ENCODE measurements around the gene SPEN.

Gene SPEN

GRCh38 chr1:15959827-15960446 lies 112.4 kb downstream of the SPEN start:
- H3K27me3 ChIP-seq (ENCODE audit: insufficient read depth, low read depth): no peaks in the 10 kb centered on the region
- no peaks in the 10 kb centered on the region; the same call in 1 of the 2 replicates for H4K20me1 ChIP-seq (ENCODE audit: insufficient read depth)
- peaks cover 17% of the 10 kb centered on the region for H3K4me1 ChIP-seq (ENCODE audit: low read depth, poor library complexity, severe bottlenecking)
- no peak for TF ChIP-seq CTCF (conservative IDR thresholded peaks at IDR 0.05; ENCODE audit: low read depth, low read length)
- no peak overlapping the region for H3K4me3 ChIP-seq (IDR thresholded peaks at IDR 0.05; ENCODE audit: insufficient read depth, low read depth, low read length)
- H3K36me3 ChIP-seq (ENCODE audit: insufficient read depth): no peaks in the 10 kb centered on the region
- no peak overlapping the region for H2AFZ ChIP-seq (ENCODE audit: low read depth)
- peaks cover 4% of the 10 kb centered on the region; the same call in 1 of the 2 replicates for H3K79me2 ChIP-seq (ENCODE audit: insufficient read depth, low read depth)
- H3K27ac ChIP-seq: no peak overlapping the region
- no peak overlapping the region for H3K4me2 ChIP-seq
- H3K9ac ChIP-seq: no peak overlapping the region

GRCh38 chr1:15960808-15961207 lies 113.3 kb downstream of the SPEN start:
- H3K9ac ChIP-seq: no peak overlapping the region
- H3K36me3 ChIP-seq (ENCODE audit: insufficient read depth): no peaks in the 10 kb centered on the region
- no peaks in the 10 kb centered on the region for H4K20me1 ChIP-seq (ENCODE audit: insufficient read depth)
- H2AFZ ChIP-seq (ENCODE audit: low read depth): no peak overlapping the region
- H3K4me3 ChIP-seq (IDR thresholded peaks at IDR 0.05; ENCODE audit: insufficient read depth, low read depth, low read length): no peak overlapping the region
- peaks cover 25% of the 10 kb centered on the region for H3K4me1 ChIP-seq (ENCODE audit: low read depth, poor library complexity, severe bottlenecking)
- peaks cover 4% of the 10 kb centered on the region; the same call in 1 of the 2 replicates for H3K79me2 ChIP-seq (ENCODE audit: insufficient read depth, low read depth)
- H3K27ac ChIP-seq: no peak overlapping the region
- no peak overlapping the region for H3K4me2 ChIP-seq
- no peak for TF ChIP-seq CTCF (conservative IDR thresholded peaks at IDR 0.05; ENCODE audit: low read depth, low read length)
- H3K27me3 ChIP-seq (ENCODE audit: insufficient read depth, low read depth): no peaks in the 10 kb centered on the region

- Histone ChIP-seq H3K36me3 (ENCODE audit: insufficient read depth) (no peaks in the 10 kb centered on the region), H3K4me2 (no peak overlapping the region)
- no peak for TF ChIP-seq CTCF (conservative IDR thresholded peaks at IDR 0.05; ENCODE audit: low read depth, low read length)
These were observed 114.0 kb downstream of the SPEN start for GRCh38 chr1:15961492-15961891.

GRCh38 chr1:15962176-15962575 lies 114.7 kb downstream of the SPEN start:
- Histone ChIP-seq H2AFZ (ENCODE audit: low read depth) (no peak overlapping the region), H3K79me2 (ENCODE audit: insufficient read depth, low read depth) (peaks cover 3% of the 10 kb centered on the region; the same call in 1 of the 2 replicates), H4K20me1 (ENCODE audit: insufficient read depth) (no peaks in the 10 kb centered on the region), H3K27me3 (ENCODE audit: insufficient read depth, low read depth) (no peaks in the 10 kb centered on the region), H3K4me1 (ENCODE audit: low read depth, poor library complexity, severe bottlenecking) (peaks cover 38% of the 10 kb centered on the region), H3K4me3 (IDR thresholded peaks at IDR 0.05; ENCODE audit: insufficient read depth, low read depth, low read length) (no peak overlapping the region), H3K9ac (no peak overlapping the region), H3K27ac (no peak overlapping the region), H3K4me2 (no peak overlapping the region), H3K36me3 (ENCODE audit: insufficient read depth) (no peaks in the 10 kb centered on the region)
- no peak for TF ChIP-seq CTCF (conservative IDR thresholded peaks at IDR 0.05; ENCODE audit: low read depth, low read length)

More at GRCh38 chr1:15961492-15961891, 114.0 kb downstream of the SPEN start:
- Histone ChIP-seq H4K20me1 (ENCODE audit: insufficient read depth) (no peaks in the 10 kb centered on the region), H3K27ac (no peak overlapping the region), H3K9ac (no peak overlapping the region), H2AFZ (ENCODE audit: low read depth) (no peak overlapping the region), H3K79me2 (ENCODE audit: insufficient read depth, low read depth) (peaks cover 4% of the 10 kb centered on the region; the same call in 1 of the 2 replicates), H3K27me3 (ENCODE audit: insufficient read depth, low read depth) (no peaks in the 10 kb centered on the region), H3K4me3 (IDR thresholded peaks at IDR 0.05; ENCODE audit: insufficient read depth, low read depth, low read length) (no peak overlapping the region), H3K4me1 (ENCODE audit: low read depth, poor library complexity, severe bottlenecking) (peaks cover 32% of the 10 kb centered on the region)
